Non-pigmented ciliary epithelial cell (primary cell): ENCODE measurements around the gene PPP1R1B.

Experiments
- DNase-seq: peaks from one replicate; pipeline ENCODE4 v3.0.0-alpha.2; 2010; ENCODE audit warnings: low read depth

PPP1R1B gene

GRCh38 chr17:39653662-39654331 is 27.0 kb downstream of the PPP1R1B start:
- no peak for DNase-seq

GRCh38 chr17:39655105-39655504 is 28.4 kb downstream of the PPP1R1B start:
- DNase-seq, result no peak

GRCh38 chr17:39658346-39658745 is 31.6 kb downstream of the PPP1R1B start:
- DNase-seq, result no peak

- no peak for DNase-seq
These were observed 32.0 kb downstream of the PPP1R1B start for GRCh38 chr17:39658760-39659159.

- DNase-seq, result no peak
These were observed 32.7 kb downstream of the PPP1R1B start for GRCh38 chr17:39659279-39660010.

- no peak for DNase-seq
These were observed 33.2 kb downstream of the PPP1R1B start for GRCh38 chr17:39660011-39660360.

GRCh38 chr17:39660397-39661385 is 33.9 kb downstream of the PPP1R1B start:
- no peak for DNase-seq

- no peak for DNase-seq
These were observed 35.2 kb downstream of the PPP1R1B start for GRCh38 chr17:39661744-39662541.

GRCh38 chr17:39662551-39663339 is 36.0 kb downstream of the PPP1R1B start:
- no peak for DNase-seq

- no peak for DNase-seq
These were observed 36.6 kb downstream of the PPP1R1B start for GRCh38 chr17:39663340-39663687.

- no peak for DNase-seq
These were observed 37.2 kb downstream of the PPP1R1B start for GRCh38 chr17:39663688-39664580.

GRCh38 chr17:39664581-39665561 is 38.1 kb downstream of the PPP1R1B start, which contains the start of gene TCAP:
TCAP (plus strand) TSS chr17:39665349; CDS start chr17:39665360, 11 bp downstream.
- no peak for DNase-seq

- no peak for DNase-seq
These were observed 39.0 kb downstream of the PPP1R1B start for GRCh38 chr17:39665642-39666224.

GRCh38 chr17:39666231-39666600 is 39.5 kb downstream of the PPP1R1B start:
- no peak for DNase-seq

GRCh38 chr17:39666601-39667261 is 40.0 kb downstream of the PPP1R1B start:
- DNase-seq, result no peak

- DNase-seq, result no peak
These were observed 40.7 kb downstream of the PPP1R1B start for GRCh38 chr17:39667262-39667944.
